NK-92 (cell line): Measurements from ENCODE around the gene ZNF567.

ENCODE experiments used
- DNase-seq: peaks from one replicate; lab custom pipeline; 2025; ENCODE audit not compliant: unreplicated experiment; lab: John Stamatoyannopoulos, UW

The ZNF567 gene

GRCh38 chr19:36750066-36750691 is 62.8 kb downstream of the ZNF567 start:
- no peak for DNase-seq
